Transverse colon (tissue), 3 donors: ENCODE data around the gene ZHX3.

Experiments
- POLR2A ChIP-seq: fragments of 450-650 bp; IDR thresholded peaks from one replicate; pipeline ENCODE4 v1.6.1; 2016; ENCODE audit warnings: antibody characterized with exemption, mild to moderate bottlenecking, moderate library complexity
- POLR2AphosphoS5 ChIP-seq, 3 donors: sonication (generic); formaldehyde crosslinking; IDR thresholded peaks; one replicate each; pipeline ENCODE4 v1.6.1; 2016; ENCODE audit warnings: antibody characterized with exemption in 3 of 3

DNA sequence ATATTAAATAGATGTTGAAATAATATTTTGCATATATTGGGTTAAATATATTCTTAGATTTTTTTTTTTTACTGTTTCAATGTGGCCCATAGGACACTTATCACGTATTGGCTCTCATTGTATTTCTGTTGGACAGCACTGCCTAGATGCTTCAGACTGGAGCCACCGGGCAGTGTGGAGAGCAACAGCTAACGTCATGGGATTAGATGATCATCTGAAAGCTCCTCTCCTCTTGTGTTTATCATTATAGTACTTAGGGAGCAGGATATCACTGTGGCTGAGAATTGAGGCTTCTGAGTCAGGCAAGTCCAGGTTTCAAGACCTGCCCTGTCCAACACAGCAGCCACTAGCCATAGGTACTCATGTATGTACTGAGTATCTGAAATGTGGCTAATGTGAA lies 87.4 kb downstream of the ZHX3 start:
- TF ChIP-seq POLR2A (no peak), POLR2AphosphoS5 (IDR thresholded peaks at IDR 0.05) (no peak)
